Measurements from ENCODE around the gene ZBTB16. TPM values are rescaled to one million over a fixed set of nuclear protein-coding genes. Genes with fewer than 3 reads are reported as not detected.

The ZBTB16 gene
- total and polyA plus RNA-seq, 2 of the 4 experiments (the other 2 are of a cell fraction): not detected

- H2BK20ac ChIP-seq (ENCODE audit: low read depth, low read length): no peak overlapping the region
- no peak overlapping the region for H2AFZ ChIP-seq (replicated peaks; ENCODE audit: low read length, poor library complexity)
- H3K4me1 ChIP-seq (ENCODE audit: control insufficient read depth, insufficient read depth, low read length): peaks cover 10% of the 10 kb centered on the region; the same call in 1 of the 2 replicates
- no peak overlapping the region for H4K91ac ChIP-seq (ENCODE audit: insufficient read depth, low read depth, low read length)
- no peak overlapping the region for H2BK15ac ChIP-seq (ENCODE audit: low read depth, low read length)
- BruUV-seq (replicated peaks): no TSS peak
- no peak overlapping the region for H2AK9ac ChIP-seq (replicated peaks; ENCODE audit: low read depth, low read length, poor library complexity)
- H2AK5ac ChIP-seq (ENCODE audit: low read depth, low read length): no peak overlapping the region
- WGBS, 2 experiments (ENCODE audit: extremely low coverage in 2 of 2, insufficient read length in 1 of 2): 100% methylated on average over 1 of the region's 9 CpGs; no CpG with 5 or more reads in 1 of the 2 experiments
- no peak overlapping the region for H2BK5ac ChIP-seq (ENCODE audit: low read depth, low read length, poor library complexity, severe bottlenecking)
- H3K36me3 ChIP-seq (ENCODE audit: control insufficient read depth, insufficient read depth, low read length): no peaks in the 10 kb centered on the region
- H3K9me3 ChIP-seq (ENCODE audit: control insufficient read depth, insufficient read depth, low read length): no peaks in the 10 kb centered on the region
- H4K8ac ChIP-seq (ENCODE audit: low read depth in 2 of 2, low read length in 2 of 2): no peak overlapping the region
- H3K27me3 ChIP-seq (ENCODE audit: control insufficient read depth, insufficient read depth, low read length): peaks cover 57% of the 10 kb centered on the region
- ChIA-PET CTCF (no interaction called here), POLR2A (ENCODE audit: unreplicated experiment) (no interaction called here)
- no peak overlapping the region for H3K9ac ChIP-seq (ENCODE audit: low read depth, low read length)
- ATAC-seq (ENCODE audit: low read depth) (no peak), DNase-seq (no peak)
- in situ Hi-C loops (cut with MboI; ENCODE audit: low sequenced_read_pairs) (no loop called here), intact Hi-C loops (cut with micrococcal nuclease) (loop anchor here (5.0 to 10.0 kb wide), 3 partner anchors 98 to 290 kb away; partner anchors contain the start of gene USP28), dilution Hi-C loops (cut with HindIII; ENCODE audit: low sequenced_read_pairs, unreplicated experiment) (no loop called here)
- TF ChIP-seq CTCF (conservative IDR thresholded peaks at IDR 0.05; ENCODE audit: low read depth, low read length) (no peak), ELK1 (IDR thresholded peaks at IDR 0.05; ENCODE audit: borderline replicate concordance, low read depth, low read length) (no peak), CHD1 (IDR thresholded peaks at IDR 0.05; ENCODE audit: low read depth, low read length) (no peak), NFE2L2 (IDR thresholded peaks at IDR 0.05; ENCODE audit: low read depth, low read length) (no peak), RFX5 (IDR thresholded peaks at IDR 0.05; ENCODE audit: low read depth, low read length) (no peak), MXI1 (IDR thresholded peaks at IDR 0.05; ENCODE audit: borderline replicate concordance, low read depth, low read length) (no peak), MAFK (IDR thresholded peaks at IDR 0.05; ENCODE audit: low read depth, low read length) (no peak), RCOR1 (IDR thresholded peaks at IDR 0.05; ENCODE audit: insufficient replicate concordance, low read length) (no peak), FOS (IDR thresholded peaks at IDR 0.05; ENCODE audit: low read depth, low read length) (no peak)
- H2BK120ac ChIP-seq (ENCODE audit: low read depth, low read length): no peak overlapping the region
- no peak overlapping the region for H4K5ac ChIP-seq (ENCODE audit: low read depth, low read length)
- H3K79me1 ChIP-seq (ENCODE audit: low read depth in 1 of 2, low read length in 2 of 2): no peaks in the 10 kb centered on the region
- no peak overlapping the region for H3K4ac ChIP-seq (ENCODE audit: low read depth, low read length)
- H4K20me1 ChIP-seq (ENCODE audit: insufficient read depth, low read length): peaks cover 3% of the 10 kb centered on the region; the same call in 1 of the 2 replicates
- no peak overlapping the region for H3K56ac ChIP-seq (ENCODE audit: extremely low read depth, insufficient read depth, low read length)
- H3K14ac ChIP-seq (replicated peaks; ENCODE audit: low read depth, low read length): no peak overlapping the region
- no peak overlapping the region for H3K23ac ChIP-seq (ENCODE audit: low read depth, low read length)
- no peak overlapping the region for H3K18ac ChIP-seq (ENCODE audit: low read depth, low read length)
- H3K27ac ChIP-seq (ENCODE audit: insufficient read depth, low read length): no peak overlapping the region
- peaks cover 3% of the 10 kb centered on the region; the same call in 1 of the 2 replicates for H3K9me1 ChIP-seq (ENCODE audit: insufficient read depth, low read length)
- no peak overlapping the region for H3K4me3 ChIP-seq (ENCODE audit: insufficient read depth, low read depth, low read length)
- no peak overlapping the region for H3K4me2 ChIP-seq (ENCODE audit: low read depth, low read length)
Measured at GRCh38 chr11:114164546-114164945, 105.0 kb downstream of the ZBTB16 start.

Measured in IMR-90 (cell line).